Inferior parietal cortex (tissue), 1 donor: Measurements from ENCODE around the gene ZNF638.

ENCODE experiments used
- DNase-seq: peaks from one replicate; pipeline ENCODE4 v3.0.0-alpha.2; 2016; ENCODE audit errors: extremely low spot score

ZNF638 gene

GRCh38 chr2:71472019-71472418 lies 140.4 kb downstream of the ZNF638 start:
- no peak for DNase-seq

GRCh38 chr2:71473346-71474031 lies 141.9 kb downstream of the ZNF638 start:
- DNase-seq = no peak

- DNase-seq = no peak
Observed at GRCh38 chr2:71474116-71474743, 142.6 kb downstream of the ZNF638 start.

GRCh38 chr2:71474744-71475397 lies 143.3 kb downstream of the ZNF638 start:
- no peak for DNase-seq

GRCh38 chr2:71476495-71476894 lies 144.9 kb downstream of the ZNF638 start:
- no peak for DNase-seq

- no peak for DNase-seq
Observed at GRCh38 chr2:71477231-71477691, 145.7 kb downstream of the ZNF638 start.

- DNase-seq = no peak
Observed at GRCh38 chr2:71478806-71479205, 147.2 kb downstream of the ZNF638 start.

GRCh38 chr2:71479261-71479660 lies 147.7 kb downstream of the ZNF638 start:
- no peak for DNase-seq

- no peak for DNase-seq
Observed at GRCh38 chr2:71481111-71481510, 149.5 kb downstream of the ZNF638 start.

- DNase-seq = no peak
Observed at GRCh38 chr2:71482055-71482454, 150.5 kb downstream of the ZNF638 start.

GRCh38 chr2:71483246-71483645 lies 151.7 kb downstream of the ZNF638 start:
- no peak for DNase-seq

GRCh38 chr2:71484354-71484753 lies 152.8 kb downstream of the ZNF638 start:
- no peak for DNase-seq
